H1 (cell line): ENCODE data around the gene PCYT2. TPM values are rescaled to one million over a fixed set of nuclear protein-coding genes. Genes with fewer than 3 reads are reported as not detected.

Experiments used
- CTCF ChIA-PET: fragments of 300-600 bp; sonication (Branson Sonifier 250); formaldehyde crosslinking; loops from one replicate; lab custom pipeline; 2021; ENCODE audit not compliant: partially characterized antibody; lab: Charles Lee
- POLR2A ChIA-PET: fragments of 300-600 bp; sonication (Branson Sonifier 250); formaldehyde crosslinking; loops from one replicate; lab custom pipeline; 2021; ENCODE audit warnings: inconsistent platforms; ENCODE audit not compliant: partially characterized antibody; lab: Charles Lee
- DNase-seq, 2 experiments: peaks; one replicate each; pipeline versions ENCODE4 v3.0.0 to v3.0.0-alpha.2; 2010 to 2022; ENCODE audit warnings: low spot score in 2 of 2, low read depth in 1 of 2, mixed read lengths in 1 of 2
- FAIRE-seq: peaks from 2 replicates; lab custom pipeline; 2011; peaks lifted over from hg19 to GRCh38; lab: Jason Lieb, UNC
- H2AFZ ChIP-seq: 2 replicates; pipeline ENCODE4 v1.8.1; 2012; ENCODE audit warnings: low read length, inconsistent platforms
- H2AK5ac ChIP-seq: 2 replicates; pipeline ENCODE4 v1.6.1; 2013; ENCODE audit warnings: low read depth, low read length
- H2BK120ac ChIP-seq: replicated peaks from 2 replicates; pipeline ENCODE3; 2013; ENCODE audit warnings: low read depth, low read length, inconsistent platforms
- H2BK12ac ChIP-seq: 2 replicates; pipeline ENCODE4 v1.6.1; 2013; ENCODE audit warnings: low read depth, low read length
- H2BK15ac ChIP-seq: 2 replicates; pipeline ENCODE4 v1.6.1; 2013; ENCODE audit warnings: low read length
- H2BK20ac ChIP-seq: 2 replicates; pipeline ENCODE4 v1.6.1; 2013; ENCODE audit warnings: low read length
- H2BK5ac ChIP-seq: 2 replicates; pipeline ENCODE4 v1.6.1; 2013; ENCODE audit warnings: low read depth, low read length
- H3K14ac ChIP-seq: 2 replicates; pipeline ENCODE4 v1.6.1; 2013; ENCODE audit warnings: inconsistent platforms; ENCODE audit not compliant: insufficient read length
- H3K18ac ChIP-seq: 2 replicates; pipeline ENCODE4 v1.6.1; 2013; ENCODE audit warnings: low read length; ENCODE audit errors: extremely low read depth
- H3K23ac ChIP-seq: 2 replicates; pipeline ENCODE4 v1.6.1; 2013; ENCODE audit warnings: inconsistent platforms; ENCODE audit not compliant: insufficient read length
- H3K23me2 ChIP-seq: 2 replicates; pipeline ENCODE4 v1.6.1; 2013; ENCODE audit warnings: low read depth, low read length
- H3K27ac ChIP-seq: 2 replicates; pipeline ENCODE4 v1.6.1; 2011; ENCODE audit warnings: low read depth, low read length, inconsistent platforms
- H3K27me3 ChIP-seq, 4 experiments: replicated peaks in 1 of 4; 1 replicate in 1 of 4; 2 replicates in 3 of 4; pipeline versions ENCODE4 v1.6.1 to v1.8.1; 2011 to 2013; ENCODE audit warnings: low read length in 3 of 4, mild to moderate bottlenecking in 3 of 4, inconsistent platforms in 2 of 4, mixed read lengths in 2 of 4, moderate library complexity in 1 of 4; ENCODE audit not compliant: control insufficient read depth in 3 of 4, insufficient read depth in 3 of 4; ENCODE audit errors: extremely low read depth in 1 of 4
- H3K36me3 ChIP-seq, 4 experiments: 2 replicates each; pipeline versions ENCODE4 v1.6.1 to v1.8.1; 2011 to 2013; ENCODE audit warnings: mild to moderate bottlenecking in 4 of 4, low read length in 3 of 4, moderate library complexity in 2 of 4, control low read depth in 1 of 4, inconsistent platforms in 1 of 4; ENCODE audit not compliant: insufficient read depth in 4 of 4, control insufficient read depth in 2 of 4
- H3K4ac ChIP-seq: replicated peaks from 2 replicates; pipeline ENCODE3; 2013; ENCODE audit warnings: low read length, low read depth, mixed read lengths, inconsistent platforms; ENCODE audit not compliant: insufficient read length
- H3K4me1 ChIP-seq, 4 experiments: replicated peaks in 1 of 4; 1 replicate in 1 of 4; 2 replicates in 3 of 4; pipeline versions ENCODE4 v1.6.1 to v1.8.1; 2011 to 2013; ENCODE audit warnings: low read length in 3 of 4, inconsistent platforms in 2 of 4, mixed read lengths in 1 of 4; ENCODE audit not compliant: insufficient read depth in 4 of 4, control insufficient read depth in 3 of 4
- H3K4me2 ChIP-seq, 2 experiments: 2 replicates each; pipeline versions ENCODE4 v1.6.1 to v1.8.1; 2011 to 2013; ENCODE audit warnings: low read depth in 2 of 2, low read length in 2 of 2, control low read depth in 1 of 2, inconsistent platforms in 1 of 2, mild to moderate bottlenecking in 1 of 2; ENCODE audit not compliant: insufficient read depth in 1 of 2
- H3K4me3 ChIP-seq, 4 experiments: fragments of 200-600, 300-600 bp in 1 of 4; sonication (generic), shearing (Covaris generic), sonication (Bioruptor Twin) in 1 of 4; 2 replicates each; pipeline versions ENCODE4 v1.5.1 to v1.8.1; 2011 to 2016; ENCODE audit warnings: low read length in 4 of 4, low read depth in 3 of 4, control low read depth in 2 of 4, inconsistent platforms in 2 of 4, mild to moderate bottlenecking in 2 of 4, mixed read lengths in 1 of 4, moderate library complexity in 1 of 4; ENCODE audit not compliant: insufficient read depth in 2 of 4; ENCODE audit errors: extremely low read depth in 1 of 4
- H3K56ac ChIP-seq: replicated peaks from 2 replicates; pipeline ENCODE3; 2013; ENCODE audit warnings: low read depth, mild to moderate bottlenecking, mixed read lengths, low read length, inconsistent platforms; ENCODE audit not compliant: insufficient read length
- H3K79me1 ChIP-seq: 2 replicates; pipeline ENCODE4 v1.6.1; 2013; ENCODE audit warnings: low read depth, low read length, control low read depth
- H3K79me2 ChIP-seq, 2 experiments: 2 replicates each; pipeline versions ENCODE4 v1.6.1 to v1.8.1; 2012 to 2013; ENCODE audit warnings: low read length in 2 of 2, mild to moderate bottlenecking in 2 of 2, inconsistent platforms in 1 of 2; ENCODE audit not compliant: insufficient read depth in 2 of 2, control insufficient read depth in 1 of 2
- H3K9ac ChIP-seq, 4 experiments: replicated peaks in 1 of 4; 1 replicate in 1 of 4; 2 replicates in 3 of 4; pipeline versions ENCODE4 v1.6.1 to v1.8.1; 2011 to 2013; ENCODE audit warnings: low read depth in 3 of 4, low read length in 3 of 4, control low read depth in 2 of 4, mild to moderate bottlenecking in 2 of 4, moderate library complexity in 2 of 4, inconsistent platforms in 1 of 4; ENCODE audit errors: extremely low read depth in 1 of 4
- H3K9me3 ChIP-seq, 2 experiments: 2 replicates each; pipeline versions ENCODE4 v1.6.1 to v1.8.1; 2012 to 2013; ENCODE audit warnings: mild to moderate bottlenecking in 2 of 2, moderate library complexity in 2 of 2, control low read depth in 1 of 2, inconsistent platforms in 1 of 2, low read depth in 1 of 2, low read length in 1 of 2, mixed read lengths in 1 of 2; ENCODE audit not compliant: insufficient read depth in 2 of 2
- H4K20me1 ChIP-seq, 2 experiments: replicated peaks in 1 of 2; 2 replicates each; pipeline versions ENCODE3 to v1.8.1; 2011 to 2013; ENCODE audit warnings: inconsistent platforms in 2 of 2, low read length in 2 of 2, mild to moderate bottlenecking in 1 of 2; ENCODE audit not compliant: insufficient read depth in 2 of 2, control insufficient read depth in 1 of 2
- H4K5ac ChIP-seq: 2 replicates; pipeline ENCODE4 v1.6.1; 2013; ENCODE audit warnings: low read length, low read depth, mixed read lengths, inconsistent platforms; ENCODE audit not compliant: insufficient read length
- H4K8ac ChIP-seq: 2 replicates; pipeline ENCODE4 v1.8.0; 2013; ENCODE audit warnings: mild to moderate bottlenecking, moderate library complexity, low read length, inconsistent platforms; ENCODE audit not compliant: insufficient read depth; ENCODE audit errors: extremely low read depth
- H4K91ac ChIP-seq: replicated peaks from 2 replicates; pipeline ENCODE3; 2013; ENCODE audit warnings: low read length, mixed read lengths, inconsistent platforms; ENCODE audit not compliant: insufficient read length
- KDM1A ChIP-seq: fragments of 200-600, 300-600 bp; sonication (generic); IDR thresholded peaks from 2 replicates; pipeline ENCODE4 v1.7.1; 2016; ENCODE audit warnings: mild to moderate bottlenecking, low read length, borderline replicate concordance
- RXRA ChIP-seq: IDR thresholded peaks from 2 replicates; pipeline ENCODE4 v1.6.1; 2011; ENCODE audit warnings: low read depth, mild to moderate bottlenecking, low read length, moderate library complexity; ENCODE audit not compliant: insufficient read depth
- TEAD4 ChIP-seq: IDR thresholded peaks from 2 replicates; pipeline ENCODE4 v1.6.1; 2012; ENCODE audit warnings: low read depth, low read length, inconsistent platforms, mixed read lengths
- WGBS, 2 experiments: shearing (Covaris generic) in 1 of 2; methylation state at CpG; one replicate each; pipeline versions ENCODE4 v1.1.6 to v1.1.7; 2013 to 2015; ENCODE audit warnings: low lambda C conversion rate in 2 of 2, mixed read lengths in 2 of 2, inconsistent platforms in 1 of 2, low coverage in 1 of 2, missing lambda C conversion rate in 1 of 2; ENCODE audit not compliant: insufficient replicate concordance in 2 of 2, insufficient coverage in 1 of 2, insufficient read length in 1 of 2; ENCODE audit errors: extremely low coverage in 1 of 2, missing lambda C conversion rate in 1 of 2; 5-methylcytosine and 5-hydroxymethylcytosine counted together
- polyA plus RNA-seq, 7 experiments: library from polyadenylated mRNA; depleted of rRNA in 3 of 7; stranded (reverse) in 5 of 7; unstranded in 2 of 7; fragments of >200 nt in 5 of 7; fragments of 200-250 nt in 2 of 7; gene quantifications; 1 replicate in 5 of 7; 2 replicates in 1 of 7; 4 replicates in 1 of 7; pipeline versions ENCODE4 v1.2.1 to v1.2.3, GENCODE V29; 2011 to 2013; ENCODE audit warnings: missing spikeins in 2 of 7, mixed read lengths in 2 of 7
- total RNA-seq: library from RNA; stranded (reverse); fragmentation: NEBNext Ultra II Directional; extraction: Animal tissue kit (Norgen Biotek cat#: 25700); gene quantifications from 2 replicates; pipeline ENCODE4 v1.2.1, GENCODE V29; 2021

The PCYT2 gene
- total and polyA plus RNA-seq, 2 of the 8 experiments (the other 6 are each of a cell fraction or from before 2014, with no cell fraction given): 29.9 to 31.3 TPM

GRCh38 chr17:81940538-81941483 lies 29.6 kb upstream of the PCYT2 start:
- peak overlapping the region; percentile 22 for H2BK120ac ChIP-seq
- H3K23me2 ChIP-seq: no peaks in the 10 kb centered on the region; the same call in 1 of the 2 replicates
- H3K27ac ChIP-seq: no peak overlapping the region
- H2AK5ac ChIP-seq: peak overlapping the region; percentile 65; the same call in 1 of the 2 replicates
- H3K56ac ChIP-seq: no peak overlapping the region
- 93% methylated on average over 48 of the region's 56 CpGs; no CpG with 5 or more reads in 1 of the 2 experiments for WGBS, 2 experiments
- H3K4ac ChIP-seq: peak overlapping the region; percentile 53
- no peak for FAIRE-seq
- DNase-seq: no peak
- H4K20me1 ChIP-seq: no peaks in the 10 kb centered on the region
- no peaks in the 10 kb centered on the region; a peak in 1 of 4 replicates for H3K79me2 ChIP-seq
- peaks cover 0 to 14% (median 8%) of the 10 kb centered on the region in 4 experiments; a peak in 5 of 7 replicates for H3K4me1 ChIP-seq
- H3K9ac ChIP-seq: no peak overlapping the region
- H3K23ac ChIP-seq: no peak overlapping the region
- TF ChIP-seq TEAD4 (no peak), RXRA (no peak), KDM1A (no peak)
- TF ChIP-seq, all 59 proteins: peak for 0
- ChIA-PET POLR2A (interaction anchor here (0.9 to 14.6 kb wide), 4 partner anchors 10 to 64 kb away, joined by 3 to 150 read pairs (median 8); partner anchors contain the start of genes ASPSCR1 and MAFG), CTCF (interaction anchor here (0.8 to 4.6 kb wide), 9 partner anchors 9 to 82 kb away, joined by 3 to 16 read pairs (median 4); partner anchors contain the start of genes CENPX, LRRC45, MAFG and NOTUM)
- no peaks in the 10 kb centered on the region for H3K36me3 ChIP-seq
- no peaks in the 10 kb centered on the region for H3K79me1 ChIP-seq
- peak overlapping the region; percentile 32 for H3K18ac ChIP-seq
- H2BK20ac ChIP-seq: no peak overlapping the region
- no peak overlapping the region for H4K5ac ChIP-seq
- no peak overlapping the region for H2AFZ ChIP-seq
- 0 out of 2 replicates have a peak overlapping the region, but pooled peaks have one; percentile 16 for H2BK5ac ChIP-seq
- peaks cover 0 to 5% (median 0%) of the 10 kb centered on the region in 4 experiments; a peak in 3 of 7 replicates for H3K27me3 ChIP-seq
- H4K91ac ChIP-seq: peak overlapping the region; percentile 54
- no peak overlapping the region for H3K4me3 ChIP-seq
- no peak overlapping the region for H3K14ac ChIP-seq
- H2BK12ac ChIP-seq: peak overlapping the region; percentile 60; the same call in 1 of the 2 replicates
- H4K8ac ChIP-seq: peak overlapping the region; percentile 73
- peak overlapping the region; percentile 46; the same call in 1 of the 2 replicates for H2BK15ac ChIP-seq
- H3K4me2 ChIP-seq: 0 out of 4 replicates have a peak overlapping the region, but pooled peaks of 1 of the 2 experiments have one; percentile 21
- no peaks in the 10 kb centered on the region for H3K9me3 ChIP-seq
